GM12801 (cell line): ENCODE data around the gene YEATS4.

ENCODE experiments used
- CTCF ChIP-seq: IDR thresholded peaks from one replicate; pipeline ENCODE4 v1.5.1; 2011; ENCODE audit warnings: control low read depth; ENCODE audit not compliant: insufficient read length; ENCODE audit errors: extremely low read depth

Gene YEATS4

GRCh38 chr12:69338120-69338859, 21.3 kb upstream of the YEATS4 start:
- no peak for TF ChIP-seq CTCF

- TF ChIP-seq CTCF: no peak
Measured at GRCh38 chr12:69338936-69339335, 20.6 kb upstream of the YEATS4 start.

- no peak for TF ChIP-seq CTCF
Measured at GRCh38 chr12:69339999-69340398, 19.5 kb upstream of the YEATS4 start.

- no peak for TF ChIP-seq CTCF
Measured at GRCh38 chr12:69341328-69341727, 18.2 kb upstream of the YEATS4 start.

- TF ChIP-seq CTCF: no peak
Measured at GRCh38 chr12:69342421-69342820, 17.1 kb upstream of the YEATS4 start.

GRCh38 chr12:69343357-69343756, 16.2 kb upstream of the YEATS4 start:
- no peak for TF ChIP-seq CTCF

GRCh38 chr12:69343885-69344612, 15.5 kb upstream of the YEATS4 start:
- TF ChIP-seq CTCF: no peak
